Prostate gland (tissue), 2 donors: Measurements from ENCODE around the gene IQGAP2.

Experiments used
- POLR2A ChIP-seq: fragments of 450-650 bp; IDR thresholded peaks from one replicate; pipeline ENCODE4 v1.6.1; 2016; ENCODE audit warnings: antibody characterized with exemption, mild to moderate bottlenecking
- TF ChIP-seq, protein P1 (sequence below), 4 experiments: fragments of 200-600 bp in 2 of 4; fragments of 450-650 bp in 2 of 4; sonication (generic) in 2 of 4; IDR thresholded peaks; 1 replicate in 3 of 4; 2 replicates in 1 of 4; pipeline ENCODE4 v1.5.1; 2016 to 2019; ENCODE audit warnings: antibody characterized with exemption in 4 of 4, mild to moderate bottlenecking in 2 of 4, moderate library complexity in 2 of 4

DNA sequence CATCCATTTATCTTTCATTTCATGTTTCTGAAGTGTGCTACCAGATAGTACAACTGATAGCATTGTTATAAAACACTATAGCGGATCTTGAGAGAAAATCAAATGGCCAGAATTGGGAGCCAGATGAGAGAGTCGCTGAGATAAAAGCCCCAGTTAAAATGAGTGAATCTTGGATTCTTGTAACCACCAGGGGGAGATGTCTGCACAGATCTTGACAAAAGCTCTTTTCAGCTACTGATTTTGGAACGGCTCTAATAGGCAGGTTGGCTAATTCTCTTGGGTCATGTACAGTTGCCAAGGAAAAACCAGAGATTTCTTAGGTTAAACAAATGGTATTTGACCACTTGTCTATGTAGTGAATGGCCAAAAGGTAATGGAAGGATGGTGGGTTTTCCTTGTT, 198.4 kb downstream of the IQGAP2 start:
- TF ChIP-seq, protein P1, sequence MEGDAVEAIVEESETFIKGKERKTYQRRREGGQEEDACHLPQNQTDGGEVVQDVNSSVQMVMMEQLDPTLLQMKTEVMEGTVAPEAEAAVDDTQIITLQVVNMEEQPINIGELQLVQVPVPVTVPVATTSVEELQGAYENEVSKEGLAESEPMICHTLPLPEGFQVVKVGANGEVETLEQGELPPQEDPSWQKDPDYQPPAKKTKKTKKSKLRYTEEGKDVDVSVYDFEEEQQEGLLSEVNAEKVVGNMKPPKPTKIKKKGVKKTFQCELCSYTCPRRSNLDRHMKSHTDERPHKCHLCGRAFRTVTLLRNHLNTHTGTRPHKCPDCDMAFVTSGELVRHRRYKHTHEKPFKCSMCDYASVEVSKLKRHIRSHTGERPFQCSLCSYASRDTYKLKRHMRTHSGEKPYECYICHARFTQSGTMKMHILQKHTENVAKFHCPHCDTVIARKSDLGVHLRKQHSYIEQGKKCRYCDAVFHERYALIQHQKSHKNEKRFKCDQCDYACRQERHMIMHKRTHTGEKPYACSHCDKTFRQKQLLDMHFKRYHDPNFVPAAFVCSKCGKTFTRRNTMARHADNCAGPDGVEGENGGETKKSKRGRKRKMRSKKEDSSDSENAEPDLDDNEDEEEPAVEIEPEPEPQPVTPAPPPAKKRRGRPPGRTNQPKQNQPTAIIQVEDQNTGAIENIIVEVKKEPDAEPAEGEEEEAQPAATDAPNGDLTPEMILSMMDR (IDR thresholded peaks at IDR 0.05), result peak; percentile 23 to 82 (median 78)
- no peak for TF ChIP-seq POLR2A
